ENCODE data around the gene SLC6A3. TPM values are rescaled to one million over a fixed set of nuclear protein-coding genes. Genes with fewer than 3 reads are reported as not detected.

The SLC6A3 gene
- polyA plus RNA-seq, 3 donors, result not detected

GRCh38 chr5:1467341-1468246 is 22.4 kb upstream of the SLC6A3 start:
- no peaks in the 10 kb centered on the region for H3K79me2 ChIP-seq (ENCODE audit: insufficient read depth, low read length)
- H3K27ac ChIP-seq (ENCODE audit: low read depth in 1 of 2, low read length in 2 of 2), result no peak overlapping the region
- Mint-ChIP-seq H3K27me3 (ENCODE audit: low read depth in 3 of 3) (no peaks in the 10 kb centered on the region), H3K4me1 (peaks cover 2% of the 10 kb centered on the region), H3K27ac (peak overlapping the region in 3 of 7 donors; percentile 18 to 56 (median 54)), H3K4me3 (no peak overlapping the region), H3K36me3 (peaks cover 73 to 97% of the 10 kb centered on the region in 2 donors), H3K9me3 (peaks cover 2 to 24% (median 12%) of the 10 kb centered on the region in 7 donors)
- H3K4me1 ChIP-seq (ENCODE audit: control insufficient read depth in 1 of 2, insufficient read depth in 2 of 2, low read length in 2 of 2), result no peaks in the 10 kb centered on the region
- H2AFZ ChIP-seq (ENCODE audit: insufficient read depth, low read depth, low read length, poor library complexity, severe bottlenecking), result no peak overlapping the region
- H3K36me3 ChIP-seq (replicated peaks in 1 of 2; ENCODE audit: control insufficient read depth in 1 of 2, insufficient read depth in 2 of 2, low read length in 2 of 2), result peaks cover 62 to 93% of the 10 kb centered on the region in 2 donors
- 96% methylated on average over 46 of the region's 51 CpGs for WGBS (ENCODE audit: insufficient coverage)
- peaks cover 18% of the 10 kb centered on the region in 2 donors for H3K9me3 ChIP-seq (replicated peaks in 1 of 2; ENCODE audit: control insufficient read depth in 1 of 2, insufficient read depth in 1 of 2, low read length in 2 of 2)
- no peak for TF ChIP-seq CTCF (IDR thresholded peaks at IDR 0.05)
- no peak overlapping the region for H3K4me2 ChIP-seq (replicated peaks; ENCODE audit: extremely low read depth, low read length, poor library complexity, severe bottlenecking)
- H3K27me3 ChIP-seq (ENCODE audit: control insufficient read depth in 2 of 2, insufficient read depth in 2 of 2, low read length in 2 of 2), result no peaks in the 10 kb centered on the region
- DNase-seq, result no peak
- H4K20me1 ChIP-seq (ENCODE audit: insufficient read depth, low read length), result no peaks in the 10 kb centered on the region
- intact Hi-C loops (cut with micrococcal nuclease), result loop anchor here in 1 of 2 donors (10.0 kb wide), 1 partner anchor 177 kb away; no protein-coding TSS in a partner anchor
- H3K9ac ChIP-seq (ENCODE audit: insufficient read depth, low read length, poor library complexity, severe bottlenecking), result no peak overlapping the region
- H3K4me3 ChIP-seq (replicated peaks in 1 of 3; ENCODE audit: low read depth in 2 of 3, low read length in 3 of 3), result no peak overlapping the region

- H3K36me3 Mint-ChIP-seq, result peaks cover 74 to 97% of the 10 kb centered on the region in 2 donors
These were observed 21.5 kb upstream of the SLC6A3 start for GRCh38 chr5:1466631-1467265.

More at GRCh38 chr5:1466631-1467265, 21.5 kb upstream of the SLC6A3 start:
- Histone ChIP-seq H3K4me3 (replicated peaks in 1 of 3; ENCODE audit: low read depth in 2 of 3, low read length in 3 of 3) (no peak overlapping the region), H3K36me3 (replicated peaks in 1 of 2; ENCODE audit: control insufficient read depth in 1 of 2, insufficient read depth in 2 of 2, low read length in 2 of 2) (peaks cover 62 to 95% of the 10 kb centered on the region in 2 donors), H2AFZ (ENCODE audit: insufficient read depth, low read depth, low read length, poor library complexity, severe bottlenecking) (no peak overlapping the region), H3K4me1 (ENCODE audit: control insufficient read depth in 1 of 2, insufficient read depth in 2 of 2, low read length in 2 of 2) (no peaks in the 10 kb centered on the region), H3K9ac (ENCODE audit: insufficient read depth, low read length, poor library complexity, severe bottlenecking) (no peak overlapping the region), H3K9me3 (replicated peaks in 1 of 2; ENCODE audit: control insufficient read depth in 1 of 2, insufficient read depth in 1 of 2, low read length in 2 of 2) (peaks cover 18% of the 10 kb centered on the region in 2 donors), H3K27ac (ENCODE audit: low read depth in 1 of 2, low read length in 2 of 2) (no peak overlapping the region), H3K27me3 (ENCODE audit: control insufficient read depth in 2 of 2, insufficient read depth in 2 of 2, low read length in 2 of 2) (no peaks in the 10 kb centered on the region), H3K4me2 (replicated peaks; ENCODE audit: extremely low read depth, low read length, poor library complexity, severe bottlenecking) (no peak overlapping the region), H3K79me2 (ENCODE audit: insufficient read depth, low read length) (no peaks in the 10 kb centered on the region), H4K20me1 (ENCODE audit: insufficient read depth, low read length) (no peaks in the 10 kb centered on the region)
- TF ChIP-seq CTCF (IDR thresholded peaks at IDR 0.05), result no peak
- Mint-ChIP-seq H3K27me3 (ENCODE audit: low read depth in 3 of 3) (no peaks in the 10 kb centered on the region), H3K4me3 (no peak overlapping the region), H3K9me3 (peaks cover 2 to 24% (median 12%) of the 10 kb centered on the region in 7 donors), H3K27ac (peak overlapping the region in 5 of 7 donors; percentile 9 to 73 (median 45)), H3K4me1 (peaks cover 2% of the 10 kb centered on the region)
- 99% methylated on average over 37 of the region's 37 CpGs for WGBS (ENCODE audit: insufficient coverage)
- DNase-seq, result no peak
- intact Hi-C loops (cut with micrococcal nuclease), result loop anchor here in 1 of 2 donors (10.0 kb wide), 1 partner anchor 178 kb away; no protein-coding TSS in a partner anchor
